GM12878 (cell line): Measurements from ENCODE around the gene TEX30. TPM values are rescaled to one million over a fixed set of nuclear protein-coding genes. Genes with fewer than 3 reads are reported as not detected.

ENCODE experiments used
- ATAC-seq: fragments of 200-7000 bp; cut with Tn5 transposase; 3 replicates; pipeline ENCODE4 v1.9.1; 2020; ENCODE audit warnings: mild to moderate bottlenecking, moderate library complexity
- BruUV-seq: library from RNA; stranded (reverse); fragments of 400-500 nt; replicated peaks from 2 replicates; lab custom pipeline; 2021; lab: Mats Ljungman, UMichigan
- CTCF ChIA-PET: fragments of 300-600 bp; sonication (Branson Sonifier 250); formaldehyde crosslinking; extraction: SDS; loops from one replicate; lab custom pipeline; 2021; ENCODE audit warnings: inconsistent platforms; lab: Yijun Ruan, JAX
- POLR2A ChIA-PET: fragments of 350-600 bp; formaldehyde crosslinking; extraction: SDS; loops from one replicate; lab custom pipeline; 2021; ENCODE audit warnings: inconsistent platforms; lab: Charles Lee
- RAD21 ChIA-PET: fragments of 300-600 bp; sonication (Branson Sonifier 250); formaldehyde crosslinking; loops from one replicate; lab custom pipeline; 2023; ENCODE audit warnings: antibody characterized with exemption; ENCODE audit not compliant: unreplicated experiment; lab: Charles Lee
- SMC1A ChIA-PET: fragments of 300-600 bp; sonication (Branson Sonifier 250); formaldehyde crosslinking; loops from one replicate; lab custom pipeline; 2023; ENCODE audit not compliant: unreplicated experiment, uncharacterized antibody; lab: Charles Lee
- DNase-seq: peaks from one replicate; pipeline ENCODE4 v3.0.0-alpha.2; 2011; ENCODE audit warnings: low read depth, low spot score
- FAIRE-seq: peaks from 3 replicates; lab custom pipeline; 2011; peaks lifted over from hg19 to GRCh38; lab: Jason Lieb, UNC
- H2AFZ ChIP-seq: 2 replicates; pipeline ENCODE4 v1.6.0; 2011; ENCODE audit warnings: low read depth, low read length, control low read depth; ENCODE audit not compliant: control insufficient read depth
- H3K27ac ChIP-seq: 2 replicates; pipeline ENCODE4 v1.5.1; 2011; ENCODE audit warnings: control low read depth; ENCODE audit not compliant: control insufficient read depth, insufficient read depth
- H3K27me3 ChIP-seq, 2 experiments: replicated peaks in 1 of 2; 2 replicates each; pipeline versions ENCODE4 v1.6.0 to v1.6.1; 2011; ENCODE audit warnings: low read length in 1 of 2; ENCODE audit not compliant: control insufficient read depth in 2 of 2, insufficient read depth in 2 of 2
- H3K36me3 ChIP-seq, 2 experiments: 2 replicates each; pipeline ENCODE4 v1.5.1; 2011; ENCODE audit warnings: low read length in 1 of 2; ENCODE audit not compliant: control insufficient read depth in 2 of 2, insufficient read depth in 2 of 2
- H3K4me1 ChIP-seq: 2 replicates; pipeline ENCODE4 v1.6.1; 2011; ENCODE audit warnings: mild to moderate bottlenecking, low read length, moderate library complexity, mixed read lengths; ENCODE audit not compliant: control insufficient read depth, insufficient read depth
- H3K4me2 ChIP-seq: 2 replicates; pipeline ENCODE4 v1.6.0; 2011; ENCODE audit warnings: control low read depth; ENCODE audit not compliant: control insufficient read depth, insufficient read depth
- H3K4me3 ChIP-seq: fragments of 200-600 bp; sonication (generic); 2 replicates; pipeline ENCODE4 v1.5.1; 2016
- H3K79me2 ChIP-seq: 2 replicates; pipeline ENCODE4 v1.6.0; 2011; ENCODE audit warnings: low read length; ENCODE audit not compliant: control insufficient read depth, insufficient read depth
- H3K9ac ChIP-seq: 2 replicates; pipeline ENCODE4 v1.8.0; 2011; ENCODE audit warnings: low read length, control low read depth, mixed read lengths; ENCODE audit not compliant: control insufficient read depth, insufficient read depth
- H3K9me3 ChIP-seq: replicated peaks from 3 replicates; pipeline ENCODE4 v1.5.1; 2011; ENCODE audit warnings: mild to moderate bottlenecking, low read length; ENCODE audit not compliant: control insufficient read depth, insufficient read depth
- H4K20me1 ChIP-seq: 2 replicates; pipeline ENCODE4 v1.6.0; 2011; ENCODE audit not compliant: control insufficient read depth, insufficient read depth
- MEF2B ChIP-seq: fragments of 450-650 bp; IDR thresholded peaks from 2 replicates; pipeline ENCODE4 v1.6.1; 2018; ENCODE audit warnings: mild to moderate bottlenecking, moderate library complexity; ENCODE audit not compliant: partially characterized antibody, poor library complexity, severe bottlenecking
- MTA2 ChIP-seq: fragments of 450-650 bp; IDR thresholded peaks from 2 replicates; pipeline ENCODE4 v1.6.1; 2016; ENCODE audit warnings: low read depth, mild to moderate bottlenecking, moderate library complexity
- RAD21 ChIP-seq: IDR thresholded peaks from 2 replicates; pipeline ENCODE4 v1.6.1; 2011; ENCODE audit warnings: mild to moderate bottlenecking, low read depth, low read length, moderate library complexity; ENCODE audit not compliant: insufficient read depth
- RELA ChIP-seq: fragments of 450-650 bp; IDR thresholded peaks from 2 replicates; pipeline ENCODE4 v1.8.0; 2014; ENCODE audit warnings: borderline replicate concordance; ENCODE audit not compliant: partially characterized antibody
- TCF3 ChIP-seq: IDR thresholded peaks from 2 replicates; pipeline ENCODE4 v1.6.1; 2012; ENCODE audit warnings: low read depth, mild to moderate bottlenecking, low read length, borderline replicate concordance; ENCODE audit not compliant: insufficient read depth
- ZNF384 ChIP-seq: IDR thresholded peaks from 2 replicates; pipeline ENCODE4 v1.6.1; 2012; ENCODE audit warnings: low read depth, mild to moderate bottlenecking, low read length, improper control_type of control experiment, borderline replicate concordance
- WGBS: methylation state at CpG from one replicate; pipeline ENCODE4 v1.1.6; 2016; ENCODE audit warnings: low lambda C conversion rate; ENCODE audit not compliant: insufficient replicate concordance, insufficient coverage; ENCODE audit errors: missing lambda C conversion rate; 5-methylcytosine and 5-hydroxymethylcytosine counted together
- in situ Hi-C: fragments of 300-500 bp; cut with MboI; formaldehyde crosslinking; loops from 9 replicates; pipeline ENCODE4 v1.14.3; 2018; ENCODE audit warnings: mixed read lengths
- intact Hi-C: fragments of 100-400 bp; cut with micrococcal nuclease; formaldehyde crosslinking; loops from one replicate; pipeline ENCODE4 v1.14.2; 2022; ENCODE audit not compliant: unreplicated experiment
- polyA plus RNA-seq, 11 experiments: library from polyadenylated mRNA; depleted of rRNA in 4 of 11; unstranded in 6 of 11; stranded (reverse) in 5 of 11; fragments of >200 nt; fragmentation: Nextera tagmentation in 4 of 11; fragmentation: Illumina TruSeq in 1 of 11; extraction: Ambion mirVana in 4 of 11; extraction: Trizol in 1 of 11; gene quantifications; 1 replicate in 1 of 11; 2 replicates in 10 of 11; pipeline versions ENCODE4 v1.2.1 to v1.2.3, GENCODE V29; 2011 to 2016; ENCODE audit warnings: inconsistent platforms in 2 of 11, missing spikeins in 2 of 11, low read depth in 1 of 11
- total RNA-seq, 4 experiments: library from RNA; depleted of rRNA in 3 of 4; stranded (reverse); fragments of >200 nt in 3 of 4; fragmentation: Illumina TruSeq in 1 of 4; extraction: Trizol in 1 of 4; gene quantifications; 2 replicates each; pipeline versions ENCODE4 v1.2.1 to v1.2.3, GENCODE V29; 2013 to 2021
- TF ChIP-seq, protein P1 (sequence below), 3 experiments: IDR thresholded peaks in 2 of 3; conservative IDR thresholded peaks in 1 of 3; 2 replicates each; pipeline ENCODE4 v1.5.1; 2011; ENCODE audit warnings: low read depth in 3 of 3, low read length in 3 of 3, mild to moderate bottlenecking in 3 of 3, control low read depth in 2 of 3, moderate library complexity in 2 of 3, inconsistent platforms in 1 of 3, mixed read lengths in 1 of 3; ENCODE audit not compliant: control insufficient read depth in 2 of 3, insufficient read depth in 1 of 3; ENCODE audit errors: extremely low read depth in 1 of 3
- TF ChIP-seq, protein P2 (sequence below): fragments of 450-650 bp; IDR thresholded peaks from 2 replicates; pipeline ENCODE4 v1.6.1; 2017; ENCODE audit warnings: mild to moderate bottlenecking, moderate library complexity

Gene TEX30
- total and polyA plus RNA-seq, 10 of the 15 experiments (the other 5 are each of a cell fraction or from before 2014, with no cell fraction given): 19.7 to 114 (median 25.0) TPM

DNA sequence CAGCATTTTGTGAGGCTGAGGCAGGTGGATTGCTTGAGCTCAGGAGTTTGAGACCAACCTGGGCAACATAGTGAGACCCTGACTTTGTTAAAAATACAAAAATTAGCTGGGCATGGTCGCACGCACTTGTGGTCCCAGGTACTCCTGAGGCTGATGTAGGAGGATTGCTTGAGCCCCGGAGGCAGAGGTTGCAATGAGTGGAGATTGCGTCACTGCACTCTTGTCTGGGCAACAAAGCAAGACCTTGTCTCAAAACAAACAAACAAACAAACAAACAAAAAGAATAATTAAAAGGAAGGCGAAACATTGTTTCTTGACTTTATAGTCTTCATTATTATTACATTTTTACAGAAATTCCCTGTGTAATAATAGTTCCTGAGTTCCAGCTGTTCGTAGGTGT, 41.2 kb upstream of the TEX30 start:
- H3K4me1 ChIP-seq: peaks cover 19% of the 10 kb centered on the region
- BruUV-seq: no TSS peak
- TF ChIP-seq MTA2: no peak
- TF ChIP-seq ZNF384: no peak
- no peak for TF ChIP-seq TCF3
- TF ChIP-seq, protein P1, sequence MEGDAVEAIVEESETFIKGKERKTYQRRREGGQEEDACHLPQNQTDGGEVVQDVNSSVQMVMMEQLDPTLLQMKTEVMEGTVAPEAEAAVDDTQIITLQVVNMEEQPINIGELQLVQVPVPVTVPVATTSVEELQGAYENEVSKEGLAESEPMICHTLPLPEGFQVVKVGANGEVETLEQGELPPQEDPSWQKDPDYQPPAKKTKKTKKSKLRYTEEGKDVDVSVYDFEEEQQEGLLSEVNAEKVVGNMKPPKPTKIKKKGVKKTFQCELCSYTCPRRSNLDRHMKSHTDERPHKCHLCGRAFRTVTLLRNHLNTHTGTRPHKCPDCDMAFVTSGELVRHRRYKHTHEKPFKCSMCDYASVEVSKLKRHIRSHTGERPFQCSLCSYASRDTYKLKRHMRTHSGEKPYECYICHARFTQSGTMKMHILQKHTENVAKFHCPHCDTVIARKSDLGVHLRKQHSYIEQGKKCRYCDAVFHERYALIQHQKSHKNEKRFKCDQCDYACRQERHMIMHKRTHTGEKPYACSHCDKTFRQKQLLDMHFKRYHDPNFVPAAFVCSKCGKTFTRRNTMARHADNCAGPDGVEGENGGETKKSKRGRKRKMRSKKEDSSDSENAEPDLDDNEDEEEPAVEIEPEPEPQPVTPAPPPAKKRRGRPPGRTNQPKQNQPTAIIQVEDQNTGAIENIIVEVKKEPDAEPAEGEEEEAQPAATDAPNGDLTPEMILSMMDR (IDR thresholded peaks at IDR 0.05 in 2 of 3, conservative IDR thresholded peaks at IDR 0.05 in 1 of 3; ENCODE audit: control insufficient read depth in 2 of 3, extremely low read depth in 1 of 3, insufficient read depth in 1 of 3, low read depth in 3 of 3, low read length in 3 of 3): no peak
- TF ChIP-seq, protein P2, sequence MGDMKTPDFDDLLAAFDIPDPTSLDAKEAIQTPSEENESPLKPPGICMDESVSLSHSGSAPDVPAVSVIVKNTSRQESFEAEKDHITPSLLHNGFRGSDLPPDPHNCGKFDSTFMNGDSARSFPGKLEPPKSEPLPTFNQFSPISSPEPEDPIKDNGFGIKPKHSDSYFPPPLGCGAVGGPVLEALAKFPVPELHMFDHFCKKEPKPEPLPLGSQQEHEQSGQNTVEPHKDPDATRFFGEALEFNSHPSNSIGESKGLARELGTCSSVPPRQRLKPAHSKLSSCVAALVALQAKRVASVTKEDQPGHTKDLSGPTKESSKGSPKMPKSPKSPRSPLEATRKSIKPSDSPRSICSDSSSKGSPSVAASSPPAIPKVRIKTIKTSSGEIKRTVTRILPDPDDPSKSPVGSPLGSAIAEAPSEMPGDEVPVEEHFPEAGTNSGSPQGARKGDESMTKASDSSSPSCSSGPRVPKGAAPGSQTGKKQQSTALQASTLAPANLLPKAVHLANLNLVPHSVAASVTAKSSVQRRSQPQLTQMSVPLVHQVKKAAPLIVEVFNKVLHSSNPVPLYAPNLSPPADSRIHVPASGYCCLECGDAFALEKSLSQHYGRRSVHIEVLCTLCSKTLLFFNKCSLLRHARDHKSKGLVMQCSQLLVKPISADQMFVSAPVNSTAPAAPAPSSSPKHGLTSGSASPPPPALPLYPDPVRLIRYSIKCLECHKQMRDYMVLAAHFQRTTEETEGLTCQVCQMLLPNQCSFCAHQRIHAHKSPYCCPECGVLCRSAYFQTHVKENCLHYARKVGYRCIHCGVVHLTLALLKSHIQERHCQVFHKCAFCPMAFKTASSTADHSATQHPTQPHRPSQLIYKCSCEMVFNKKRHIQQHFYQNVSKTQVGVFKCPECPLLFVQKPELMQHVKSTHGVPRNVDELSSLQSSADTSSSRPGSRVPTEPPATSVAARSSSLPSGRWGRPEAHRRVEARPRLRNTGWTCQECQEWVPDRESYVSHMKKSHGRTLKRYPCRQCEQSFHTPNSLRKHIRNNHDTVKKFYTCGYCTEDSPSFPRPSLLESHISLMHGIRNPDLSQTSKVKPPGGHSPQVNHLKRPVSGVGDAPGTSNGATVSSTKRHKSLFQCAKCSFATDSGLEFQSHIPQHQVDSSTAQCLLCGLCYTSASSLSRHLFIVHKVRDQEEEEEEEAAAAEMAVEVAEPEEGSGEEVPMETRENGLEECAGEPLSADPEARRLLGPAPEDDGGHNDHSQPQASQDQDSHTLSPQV: no peak
- no peak for TF ChIP-seq RELA
- TF ChIP-seq MEF2B: no peak
- TF ChIP-seq RAD21: no peak
- peaks cover 8% of the 10 kb centered on the region for H3K79me2 ChIP-seq
- intact Hi-C loops (loop anchor here (5.0 kb wide), 1 partner anchor 42 kb away; the partner anchor contains the start of gene TEX30), in situ Hi-C loops (no loop called here)
- H3K9ac ChIP-seq: no peak overlapping the region
- ChIA-PET CTCF (interaction anchor here (0.9 to 2.9 kb wide), 4 partner anchors 14 to 223 kb away, joined by 3 to 18 read pairs (median 10); partner anchors contain the start of gene ERCC5), SMC1A (interaction anchor here (0.6 to 2.3 kb wide), 8 partner anchors 10 to 293 kb away, joined by 3 to 8 read pairs (median 4); partner anchors contain the start of gene ERCC5), POLR2A (interaction anchor here (0.5 to 2.3 kb wide), 4 partner anchors 11 to 154 kb away, joined by 3 to 8 read pairs (median 4); partner anchors contain the start of genes BIVM, ERCC5 and POGLUT2), RAD21 (interaction anchor here (1.5 to 2.6 kb wide), 2 partner anchors 14 to 31 kb away, joined by 6 read pairs; partner anchors contain the start of gene ERCC5)
- ATAC-seq: no peak
- no peak for DNase-seq
- H2AFZ ChIP-seq: no peak overlapping the region
- H3K4me2 ChIP-seq: no peak overlapping the region
- 85% methylated on average over 6 of the region's 6 CpGs for WGBS
- H3K36me3 ChIP-seq: peaks cover 0 to 3% of the 10 kb centered on the region in 2 experiments
- H3K27me3 ChIP-seq: no peaks in the 10 kb centered on the region
- FAIRE-seq: no peak
- peaks cover 4% of the 10 kb centered on the region for H3K9me3 ChIP-seq
- no peak overlapping the region for H3K27ac ChIP-seq
- no peaks in the 10 kb centered on the region for H4K20me1 ChIP-seq
- H3K4me3 ChIP-seq: no peak overlapping the region
